ENCODE measurements around the gene SNX8. TPM values are rescaled to one million over a fixed set of nuclear protein-coding genes. Genes with fewer than 3 reads are reported as not detected.

SNX8 gene
- total and polyA plus RNA-seq, 2 of the 4 experiments (the other 2 are of a cell fraction): 7.7 to 55.9 TPM

GRCh38 chr7:2301511-2301863, 12.8 kb downstream of the SNX8 start:
- no TSS peak for BruUV-seq (replicated peaks)
- POLR2A ChIA-PET (ENCODE audit: unreplicated experiment): no interaction called here

More at GRCh38 chr7:2301511-2301863, 12.8 kb downstream of the SNX8 start:
- ATAC-seq (ENCODE audit: low read depth) (no peak), DNase-seq (no peak)
- Histone ChIP-seq H3K4me2 (ENCODE audit: low read depth, low read length) (no peak overlapping the region), H3K9me1 (ENCODE audit: insufficient read depth, low read length) (peaks cover 17% of the 10 kb centered on the region), H4K8ac (ENCODE audit: low read depth in 2 of 2, low read length in 2 of 2) (no peak overlapping the region), H3K79me1 (ENCODE audit: low read depth in 1 of 2, low read length in 2 of 2) (peaks cover 23 to 59% of the 10 kb centered on the region in 2 experiments), H4K5ac (ENCODE audit: low read depth, low read length) (no peak overlapping the region), H2BK20ac (ENCODE audit: low read depth, low read length) (no peak overlapping the region), H2BK5ac (ENCODE audit: low read depth, low read length, poor library complexity, severe bottlenecking) (no peak overlapping the region), H3K4me1 (ENCODE audit: control insufficient read depth, insufficient read depth, low read length) (peaks cover 11% of the 10 kb centered on the region), H2AK9ac (replicated peaks; ENCODE audit: low read depth, low read length, poor library complexity) (no peak overlapping the region), H3K14ac (replicated peaks; ENCODE audit: low read depth, low read length) (0 out of 2 replicates have a peak overlapping the region, but pooled peaks have one; percentile 21), H3K27me3 (ENCODE audit: control insufficient read depth, insufficient read depth, low read length) (no peaks in the 10 kb centered on the region), H3K36me3 (ENCODE audit: control insufficient read depth, insufficient read depth, low read length) (no peaks in the 10 kb centered on the region), H3K56ac (ENCODE audit: extremely low read depth, insufficient read depth, low read length) (no peak overlapping the region), H2AFZ (replicated peaks; ENCODE audit: low read length, poor library complexity) (no peak overlapping the region), H4K20me1 (ENCODE audit: insufficient read depth, low read length) (peaks cover 13% of the 10 kb centered on the region; the same call in 1 of the 2 replicates), H3K4ac (ENCODE audit: low read depth, low read length) (peak overlapping the region; percentile 47; the same call in 1 of the 2 replicates), H2AK5ac (ENCODE audit: low read depth, low read length) (no peak overlapping the region; the same call in 1 of the 2 replicates), H2BK120ac (ENCODE audit: low read depth, low read length) (no peak overlapping the region), H3K4me3 (ENCODE audit: insufficient read depth, low read depth, low read length) (no peak overlapping the region), H2BK15ac (ENCODE audit: low read depth, low read length) (0 out of 3 replicates have a peak overlapping the region, but pooled peaks have one; percentile 44), H3K18ac (ENCODE audit: low read depth, low read length) (no peak overlapping the region), H3K27ac (ENCODE audit: insufficient read depth, low read length) (no peak overlapping the region), H3K9me3 (ENCODE audit: control insufficient read depth, insufficient read depth, low read length) (no peaks in the 10 kb centered on the region), H3K23ac (ENCODE audit: low read depth, low read length) (no peak overlapping the region), H4K91ac (ENCODE audit: insufficient read depth, low read depth, low read length) (no peak overlapping the region), H3K9ac (ENCODE audit: low read depth, low read length) (no peak overlapping the region)
- WGBS, 2 experiments (ENCODE audit: extremely low coverage in 2 of 2, insufficient read length in 1 of 2): no CpG with 5 or more reads among the region's 6 CpGs
- CTCF ChIA-PET: no interaction called here
- intact Hi-C loops (cut with micrococcal nuclease) (no loop called here), dilution Hi-C loops (cut with HindIII; ENCODE audit: low sequenced_read_pairs, unreplicated experiment) (no loop called here), in situ Hi-C loops (cut with MboI; ENCODE audit: low sequenced_read_pairs) (no loop called here)
- TF ChIP-seq, protein P1, sequence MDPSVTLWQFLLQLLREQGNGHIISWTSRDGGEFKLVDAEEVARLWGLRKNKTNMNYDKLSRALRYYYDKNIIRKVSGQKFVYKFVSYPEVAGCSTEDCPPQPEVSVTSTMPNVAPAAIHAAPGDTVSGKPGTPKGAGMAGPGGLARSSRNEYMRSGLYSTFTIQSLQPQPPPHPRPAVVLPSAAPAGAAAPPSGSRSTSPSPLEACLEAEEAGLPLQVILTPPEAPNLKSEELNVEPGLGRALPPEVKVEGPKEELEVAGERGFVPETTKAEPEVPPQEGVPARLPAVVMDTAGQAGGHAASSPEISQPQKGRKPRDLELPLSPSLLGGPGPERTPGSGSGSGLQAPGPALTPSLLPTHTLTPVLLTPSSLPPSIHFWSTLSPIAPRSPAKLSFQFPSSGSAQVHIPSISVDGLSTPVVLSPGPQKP (IDR thresholded peaks at IDR 0.05; ENCODE audit: borderline replicate concordance, low read depth, low read length): no peak
- TF ChIP-seq NFE2L2 (IDR thresholded peaks at IDR 0.05; ENCODE audit: low read depth, low read length) (no peak), MXI1 (IDR thresholded peaks at IDR 0.05; ENCODE audit: borderline replicate concordance, low read depth, low read length) (no peak), CTCF (conservative IDR thresholded peaks at IDR 0.05; ENCODE audit: low read depth, low read length) (no peak), MAZ (IDR thresholded peaks at IDR 0.05; ENCODE audit: borderline replicate concordance, low read depth, low read length) (no peak), CHD1 (IDR thresholded peaks at IDR 0.05; ENCODE audit: low read depth, low read length) (no peak), BHLHE40 (IDR thresholded peaks at IDR 0.05; ENCODE audit: low read depth, low read length) (no peak), CEBPB (IDR thresholded peaks at IDR 0.05; ENCODE audit: low read depth, low read length) (no peak), RFX5 (IDR thresholded peaks at IDR 0.05; ENCODE audit: low read depth, low read length) (no peak), RCOR1 (IDR thresholded peaks at IDR 0.05; ENCODE audit: insufficient replicate concordance, low read length) (no peak), FOS (IDR thresholded peaks at IDR 0.05; ENCODE audit: low read depth, low read length) (no peak), POLR2A (IDR thresholded peaks at IDR 0.05; ENCODE audit: low read depth, low read length) (no peak), MAFK (IDR thresholded peaks at IDR 0.05; ENCODE audit: low read depth, low read length) (no peak), RAD21 (IDR thresholded peaks at IDR 0.05; ENCODE audit: low read length) (no peak), SMC3 (IDR thresholded peaks at IDR 0.05; ENCODE audit: low read depth, low read length) (no peak)
- TF ChIP-seq, protein P2, sequence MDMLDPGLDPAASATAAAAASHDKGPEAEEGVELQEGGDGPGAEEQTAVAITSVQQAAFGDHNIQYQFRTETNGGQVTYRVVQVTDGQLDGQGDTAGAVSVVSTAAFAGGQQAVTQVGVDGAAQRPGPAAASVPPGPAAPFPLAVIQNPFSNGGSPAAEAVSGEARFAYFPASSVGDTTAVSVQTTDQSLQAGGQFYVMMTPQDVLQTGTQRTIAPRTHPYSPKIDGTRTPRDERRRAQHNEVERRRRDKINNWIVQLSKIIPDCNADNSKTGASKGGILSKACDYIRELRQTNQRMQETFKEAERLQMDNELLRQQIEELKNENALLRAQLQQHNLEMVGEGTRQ (IDR thresholded peaks at IDR 0.05; ENCODE audit: low read depth, low read length): no peak

Data from IMR-90 (cell line).